Right cardiac atrium (tissue), 5 donors: ENCODE data around the gene POC1A. TPM values are rescaled to one million over a fixed set of nuclear protein-coding genes. Genes with fewer than 3 reads are reported as not detected.
A peak's percentile ranks its signal among the peaks of the same experiment; 100 is the strongest.
"Not testable (repeated sequence)": the region's sequence is repeated elsewhere in the genome, so short reads cannot be mapped to it uniquely, and the experiment has no call there.

Source experiments
- ATAC-seq, 2 donors: fragments of 200-7000 bp; cut with Tn5 transposase; one replicate each; pipeline versions ENCODE4 v1.8.0 to v1.9.1; 2020; ENCODE audit warnings: moderate library complexity in 2 of 2, mild to moderate bottlenecking in 1 of 2
- DNase-seq, 3 donors: peaks; one replicate each; pipeline ENCODE4 v3.0.0-alpha.2; 2020
- H3K27ac ChIP-seq: one replicate; pipeline ENCODE4 v1.5.1; 2013; ENCODE audit warnings: mild to moderate bottlenecking, low read length, control low read depth, moderate library complexity
- H3K27me3 ChIP-seq: one replicate; pipeline ENCODE4 v1.6.1; 2013; ENCODE audit not compliant: control insufficient read depth, insufficient read depth
- H3K4me1 ChIP-seq: one replicate; pipeline ENCODE4 v1.6.1; 2013; ENCODE audit warnings: low read length; ENCODE audit not compliant: control insufficient read depth, insufficient read depth
- H3K4me3 ChIP-seq: one replicate; pipeline ENCODE4 v1.5.1; 2013; ENCODE audit warnings: low read length, control low read depth
- H3K9me3 ChIP-seq: one replicate; pipeline ENCODE4 v1.6.1; 2013; ENCODE audit warnings: low read length; ENCODE audit not compliant: control insufficient read depth
- WGBS: extraction: QIAGEN DNeasy Blood & Tissue Kit; methylation state at CpG from one replicate; pipeline ENCODE4 v1.1.7; 2013; 5-methylcytosine and 5-hydroxymethylcytosine counted together
- intact Hi-C, 4 donors: fragments of 100-400 bp; cut with DNase I; formaldehyde crosslinking; loops; one replicate each; pipeline versions ENCODE4 v1.11.0 to v1.14.0; 2022 to 2023
- polyA plus RNA-seq: library from polyadenylated mRNA; stranded (reverse); fragments of 200-250 nt; gene quantifications from one replicate; pipeline ENCODE4 v1.2.3, GENCODE V29; 2013
- total RNA-seq, 4 donors: library from RNA; stranded (reverse); fragmentation: NEBNext Ultra II Directional; extraction: Animal tissue kit (Norgen Biotek cat#: 25700); gene quantifications; one replicate each; pipeline ENCODE4 v1.2.1, GENCODE V29; 2021
- donor health status: healthy with polysubstance abuse.
- donor health status: DM: no; HTN: yes; CAD: no.
- donor health status: DM: no; HTN: no; CAD: no.
- donor health status: DM: no; HTN: yes; CAD: no; lungs with severe emphysema.
- donor health status: DM: yes; HTN: yes; CAD: no.

Gene POC1A
- total and polyA plus RNA-seq, 5 donors = 0.75 to 1.4 (median 1.2) TPM

DNA sequence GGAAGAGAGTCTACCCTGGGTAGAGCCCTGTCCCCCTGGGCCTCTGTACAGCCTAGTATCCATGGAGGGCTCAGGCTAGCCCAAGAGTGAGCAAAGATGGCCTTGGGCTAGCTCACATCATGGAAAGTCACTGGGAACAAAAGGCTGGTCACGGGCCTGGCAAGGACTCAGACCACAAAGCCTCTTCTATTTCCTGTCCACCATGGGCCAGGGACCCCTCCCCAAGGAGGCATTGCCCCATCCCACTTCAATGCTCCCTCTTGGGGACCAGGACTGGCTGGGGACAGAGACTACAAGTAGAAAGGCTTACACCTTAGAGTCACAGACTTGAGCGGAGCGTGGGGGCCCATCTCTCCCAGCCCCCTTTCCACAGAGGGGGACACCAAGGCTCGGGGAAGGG lies 114.8 kb downstream of the POC1A start:
- no peaks in the 10 kb centered on the region for H3K9me3 ChIP-seq
- peak overlapping the region; percentile 71 for H3K27ac ChIP-seq
- no peak overlapping the region for H3K4me3 ChIP-seq
- intact Hi-C loops = no loop called here
- ATAC-seq (peak in 1 of 2 donors; percentile 15), DNase-seq (no peak)
- H3K4me1 ChIP-seq = peaks cover 11% of the 10 kb centered on the region
- WGBS = 82% methylated on average over 4 of the region's 4 CpGs
- no peaks in the 10 kb centered on the region for H3K27me3 ChIP-seq

DNA sequence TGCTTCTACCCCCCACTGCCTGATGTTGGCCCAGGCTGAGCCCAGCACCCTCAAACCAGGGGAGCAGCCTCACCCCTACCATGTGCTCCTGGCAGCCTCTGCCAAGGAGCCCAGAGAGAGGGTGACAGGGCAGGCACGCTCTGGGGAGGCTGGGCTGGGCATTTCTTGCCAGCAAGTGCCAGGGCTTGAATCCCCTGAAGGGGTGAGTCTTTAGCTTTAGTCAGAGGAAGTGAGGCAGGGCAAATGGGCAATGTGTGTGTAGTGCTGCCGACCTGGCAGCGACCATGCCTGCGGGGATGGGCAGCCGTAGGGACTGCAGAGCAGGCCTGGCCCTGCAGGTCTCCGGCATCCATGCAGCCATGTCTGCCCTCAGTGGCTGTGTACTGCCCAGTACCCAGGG lies 116.0 kb downstream of the POC1A start:
- ATAC-seq (no peak), DNase-seq (no peak)
- Histone ChIP-seq H3K4me3 (no peak overlapping the region), H3K27me3 (no peaks in the 10 kb centered on the region), H3K27ac (no peak overlapping the region), H3K9me3 (no peaks in the 10 kb centered on the region), H3K4me1 (peaks cover 8% of the 10 kb centered on the region)
- 93% methylated on average over 6 of the region's 6 CpGs for WGBS
- intact Hi-C loops = no loop called here

DNA sequence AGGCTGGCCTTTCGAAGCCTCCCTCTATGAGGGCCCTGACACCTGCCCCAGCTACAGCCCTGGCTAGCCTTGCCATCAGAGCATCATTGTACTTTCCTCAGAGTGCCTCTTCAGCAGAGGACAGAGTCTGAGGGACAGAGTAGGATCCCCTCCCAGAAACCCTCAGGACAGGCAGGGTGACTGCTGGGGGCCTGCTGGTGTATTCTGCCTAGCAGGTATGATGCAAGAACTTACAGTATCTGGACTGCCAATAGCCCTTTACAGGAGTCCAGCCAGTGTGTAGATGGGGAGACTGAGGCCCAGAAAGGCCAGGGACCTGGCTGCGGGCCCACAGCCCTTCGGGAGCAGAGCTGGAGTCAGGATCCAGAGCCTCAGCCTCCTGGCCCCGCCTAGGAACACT lies 116.9 kb downstream of the POC1A start:
- no peak for ATAC-seq
- no peak overlapping the region for H3K27ac ChIP-seq
- WGBS = 95% methylated on average over 4 of the region's 4 CpGs
- H3K27me3 ChIP-seq = no peaks in the 10 kb centered on the region
- intact Hi-C loops = no loop called here
- no peaks in the 10 kb centered on the region for H3K9me3 ChIP-seq
- peaks cover 8% of the 10 kb centered on the region for H3K4me1 ChIP-seq
- H3K4me3 ChIP-seq = no peak overlapping the region
- DNase-seq = no peak

GRCh38 chr3:52036829-52037228 lies 117.4 kb downstream of the POC1A start:
- Histone ChIP-seq H3K27ac (no peak overlapping the region), H3K27me3 (no peaks in the 10 kb centered on the region), H3K9me3 (no peaks in the 10 kb centered on the region), H3K4me3 (no peak overlapping the region), H3K4me1 (peaks cover 8% of the 10 kb centered on the region)
- no peak for ATAC-seq
- intact Hi-C loops = no loop called here
- WGBS = 47% methylated on average over 5 of the region's 5 CpGs
- DNase-seq = peak in 1 of 3 donors; percentile 1

- no peak overlapping the region for H3K27ac ChIP-seq
- WGBS = 91% methylated on average over 5 of the region's 5 CpGs
- H3K4me3 ChIP-seq = no peak overlapping the region
- ATAC-seq (no peak), DNase-seq (peak in 1 of 3 donors; percentile 14)
- no peaks in the 10 kb centered on the region for H3K27me3 ChIP-seq
- H3K9me3 ChIP-seq = no peaks in the 10 kb centered on the region
- intact Hi-C loops = no loop called here
- H3K4me1 ChIP-seq = peaks cover 11% of the 10 kb centered on the region
Observed at GRCh38 chr3:52036222-52036694, 118.0 kb downstream of the POC1A start.

DNA sequence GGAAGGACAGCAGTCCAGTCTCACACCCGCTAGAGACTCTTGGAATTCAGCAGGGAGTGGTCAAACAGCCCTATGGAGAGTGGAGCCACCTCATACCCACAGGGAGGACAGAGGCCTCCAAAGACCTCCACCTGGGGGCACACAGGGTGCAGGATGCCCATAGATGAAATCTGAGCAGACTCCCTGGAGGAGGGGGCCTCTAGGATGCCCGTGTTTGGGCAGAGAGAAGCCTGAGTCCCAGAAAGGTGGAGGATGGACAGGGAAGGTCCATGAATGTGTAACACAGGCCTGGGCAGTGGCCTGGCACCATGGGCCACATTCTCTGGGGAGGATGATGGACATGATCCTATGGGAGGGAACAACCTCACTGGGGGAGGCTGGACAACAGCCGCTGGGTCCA lies 119.6 kb downstream of the POC1A start:
- 88% methylated on average over 3 of the region's 3 CpGs for WGBS
- H3K9me3 ChIP-seq = no peaks in the 10 kb centered on the region
- DNase-seq = peak in 1 of 3 donors; percentile 24
- no peak for ATAC-seq
- intact Hi-C loops = no loop called here
- H3K27ac ChIP-seq = no peak overlapping the region
- H3K4me1 ChIP-seq = peaks cover 4% of the 10 kb centered on the region
- no peaks in the 10 kb centered on the region for H3K27me3 ChIP-seq
- no peak overlapping the region for H3K4me3 ChIP-seq

GRCh38 chr3:52034212-52034611 lies 120.0 kb downstream of the POC1A start:
- WGBS = 93% methylated on average over 5 of the region's 5 CpGs
- DNase-seq (no peak), ATAC-seq (no peak)
- intact Hi-C loops = no loop called here
- H3K4me3 ChIP-seq = no peak overlapping the region
- H3K4me1 ChIP-seq = peaks cover 4% of the 10 kb centered on the region
- no peaks in the 10 kb centered on the region for H3K9me3 ChIP-seq
- H3K27me3 ChIP-seq = no peaks in the 10 kb centered on the region
- no peak overlapping the region for H3K27ac ChIP-seq

DNA sequence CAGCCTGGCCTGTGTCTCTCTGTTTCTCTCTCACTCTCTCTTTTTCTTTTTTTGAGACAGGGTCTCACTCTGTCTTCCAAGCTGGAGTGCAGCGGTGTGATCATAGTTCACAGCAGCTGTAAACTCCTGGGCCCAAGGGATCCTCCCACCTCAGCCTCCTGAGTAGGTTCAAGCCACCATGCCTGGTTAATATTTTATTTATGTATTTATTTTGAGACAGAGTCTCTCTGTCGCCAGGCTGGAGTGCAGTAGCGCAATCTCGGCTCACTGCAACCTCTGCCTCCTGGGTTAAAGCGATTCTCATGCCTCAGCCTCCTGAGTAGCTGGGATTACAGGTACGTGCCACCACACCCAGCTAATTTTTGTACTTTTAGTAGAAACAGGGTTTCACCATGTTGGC lies 120.5 kb downstream of the POC1A start:
- H3K27ac ChIP-seq, H3K27me3 ChIP-seq, ATAC-seq, H3K4me1 ChIP-seq, H3K4me3 ChIP-seq, intact Hi-C loops, H3K9me3 ChIP-seq, DNase-seq: not testable (repeated sequence)
- WGBS = 97% methylated on average over 6 of the region's 6 CpGs

DNA sequence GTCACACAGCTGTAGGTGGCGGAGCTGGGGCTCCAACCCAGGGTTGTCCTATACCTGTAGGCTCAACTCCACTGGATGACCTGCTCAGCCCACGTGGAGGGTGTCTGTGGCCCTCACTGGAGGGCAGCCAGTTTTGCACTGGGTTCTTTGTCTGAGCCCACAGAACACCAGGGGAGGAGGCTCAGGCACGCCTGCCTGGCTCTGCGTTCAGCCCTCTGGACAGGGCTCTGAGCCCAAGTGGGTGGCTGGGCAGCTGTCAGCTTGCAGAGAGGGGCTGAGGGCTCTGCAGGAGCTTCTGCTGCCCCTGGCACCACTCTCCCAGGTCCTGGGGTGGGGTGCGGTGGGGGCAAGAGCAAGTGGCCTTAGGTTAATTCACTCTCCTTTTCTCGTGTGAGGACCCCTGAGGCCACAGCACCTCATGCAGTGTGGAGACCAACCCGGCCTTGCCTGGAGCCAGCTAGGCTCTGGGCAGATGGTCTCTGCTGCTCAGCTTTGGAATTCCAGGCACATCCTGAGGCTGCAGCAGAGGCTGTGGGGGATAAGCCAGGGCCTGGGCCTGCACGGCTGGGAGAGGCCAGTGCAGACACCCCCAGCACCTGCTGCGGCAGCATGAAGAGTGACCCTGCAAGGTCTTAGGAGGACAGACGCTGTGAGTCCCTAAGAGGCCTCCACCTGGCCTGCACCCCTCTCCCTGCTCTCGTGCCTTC lies 121.4 kb downstream of the POC1A start:
- ATAC-seq (peak in 1 of 2 donors; percentile 6), DNase-seq (peak in 1 of 3 donors; percentile 61)
- Histone ChIP-seq H3K4me1 (peaks cover 3% of the 10 kb centered on the region), H3K9me3 (no peaks in the 10 kb centered on the region), H3K27me3 (no peaks in the 10 kb centered on the region), H3K27ac (no peak overlapping the region), H3K4me3 (no peak overlapping the region)
- intact Hi-C loops = no loop called here
- 70% methylated on average over 11 of the region's 11 CpGs for WGBS

GRCh38 chr3:52031896-52032295 lies 122.3 kb downstream of the POC1A start:
- Histone ChIP-seq H3K9me3 (no peaks in the 10 kb centered on the region), H3K27ac (no peak overlapping the region), H3K27me3 (no peaks in the 10 kb centered on the region), H3K4me1 (peaks cover 3% of the 10 kb centered on the region), H3K4me3 (no peak overlapping the region)
- 80% methylated on average over 10 of the region's 10 CpGs for WGBS
- intact Hi-C loops = no loop called here
- DNase-seq = peak in 1 of 3 donors; percentile 47
- no peak for ATAC-seq

DNA sequence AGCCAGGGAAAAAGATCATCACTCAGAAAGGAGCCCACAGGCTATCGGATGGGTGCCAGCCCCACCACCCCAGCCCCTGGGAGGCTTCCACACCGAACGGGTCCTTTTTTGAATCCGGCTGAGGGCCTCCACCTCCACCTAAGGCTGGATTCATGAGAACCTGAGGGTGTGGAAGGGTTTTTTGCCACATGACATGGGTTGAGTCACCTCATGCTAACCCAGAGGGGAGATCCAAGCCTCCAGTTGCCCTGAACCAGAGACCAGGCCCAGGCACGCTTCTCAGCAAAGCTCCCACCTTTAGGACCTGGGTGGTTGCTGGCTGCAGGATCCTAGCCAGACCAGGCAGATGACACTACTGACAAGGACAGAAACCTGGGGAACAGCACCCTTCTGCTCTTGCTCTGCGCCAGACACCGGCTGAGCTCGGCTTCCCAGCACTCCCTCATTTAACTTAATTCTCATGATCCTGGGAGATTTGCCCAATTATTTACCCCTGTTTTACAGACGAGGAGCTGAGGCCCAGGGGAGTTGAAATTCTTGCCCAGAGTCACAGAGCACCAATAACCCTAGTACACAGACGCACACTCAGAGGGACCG lies 123.4 kb downstream of the POC1A start:
- peaks cover 9% of the 10 kb centered on the region for H3K4me1 ChIP-seq
- no peak overlapping the region for H3K27ac ChIP-seq
- no peaks in the 10 kb centered on the region for H3K27me3 ChIP-seq
- 84% methylated on average over 11 of the region's 11 CpGs for WGBS
- DNase-seq (no peak), ATAC-seq (no peak)
- H3K4me3 ChIP-seq = no peak overlapping the region
- no peaks in the 10 kb centered on the region for H3K9me3 ChIP-seq
- intact Hi-C loops = no loop called here
